Inflammatory macrophage treated with lipopolysaccharide for 1 hour (primary cell): ENCODE measurements around the gene ALS2.
"Not testable (repeated sequence)": the region's sequence is repeated elsewhere in the genome, so short reads cannot be mapped to it uniquely, and the experiment has no call there.

ENCODE experiments used
- DNase-seq, 2 donors: peaks; one replicate each; pipeline ENCODE4 v3.0.0-alpha.2; 2020 to 2022

ALS2 gene

DNA sequence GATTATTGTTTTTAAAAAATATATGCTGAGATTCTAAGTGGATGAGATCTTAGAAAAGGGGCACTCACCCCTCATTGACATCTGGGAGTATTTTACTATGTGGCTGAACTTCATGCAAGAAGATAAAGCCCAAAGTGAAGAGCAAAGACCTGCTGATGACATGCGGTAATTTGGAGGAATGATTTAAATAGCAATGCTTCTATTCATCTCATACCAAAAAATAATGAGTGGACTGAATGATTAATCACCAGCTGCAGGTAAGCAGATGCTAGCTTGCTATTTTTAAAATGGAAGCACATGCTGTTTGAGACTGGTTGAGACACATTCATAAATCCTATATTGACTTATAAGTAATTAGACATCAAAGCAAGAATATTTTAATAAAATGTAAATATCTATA, 12.9 kb upstream of the ALS2 start:
- DNase-seq, result no peak

DNA sequence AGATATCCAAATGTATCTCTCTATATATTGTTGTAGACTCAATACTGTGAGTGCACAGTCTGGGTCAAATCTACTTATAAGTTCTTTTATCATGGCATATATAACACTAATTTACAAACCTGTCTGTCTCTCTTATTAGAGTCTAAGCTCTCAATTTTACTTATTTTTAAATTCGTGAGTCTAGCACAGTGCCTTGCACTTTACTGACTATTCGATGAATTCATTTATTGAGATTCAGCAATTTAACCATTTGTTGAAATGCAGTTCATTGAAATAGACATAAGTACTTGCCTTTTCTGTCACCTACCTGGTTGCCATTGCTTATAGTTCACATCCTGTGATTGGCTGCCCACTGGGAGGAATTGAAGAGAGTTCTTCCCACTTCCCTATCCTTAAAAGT, 10.3 kb upstream of the ALS2 start:
- no peak for DNase-seq

DNA sequence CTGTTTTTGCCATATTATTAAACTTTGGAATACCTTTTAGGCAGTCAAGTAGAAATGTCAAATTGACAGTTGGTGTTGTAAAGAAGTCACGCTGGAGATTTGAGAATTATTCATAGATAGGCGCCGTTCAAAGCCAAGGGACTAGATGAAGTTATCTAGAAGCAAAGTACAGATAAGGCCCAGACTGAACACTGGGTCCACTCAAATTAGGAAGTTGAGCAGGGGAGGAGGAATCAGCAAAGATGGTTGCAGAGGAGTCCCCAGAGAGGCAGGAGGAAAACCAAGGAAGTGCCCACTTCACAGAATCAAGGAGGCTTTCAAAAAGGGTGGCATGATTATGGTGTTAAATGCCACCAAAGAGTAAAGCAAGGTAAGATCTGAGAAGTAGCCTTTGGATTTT, 9.6 kb upstream of the ALS2 start:
- no peak for DNase-seq

DNA sequence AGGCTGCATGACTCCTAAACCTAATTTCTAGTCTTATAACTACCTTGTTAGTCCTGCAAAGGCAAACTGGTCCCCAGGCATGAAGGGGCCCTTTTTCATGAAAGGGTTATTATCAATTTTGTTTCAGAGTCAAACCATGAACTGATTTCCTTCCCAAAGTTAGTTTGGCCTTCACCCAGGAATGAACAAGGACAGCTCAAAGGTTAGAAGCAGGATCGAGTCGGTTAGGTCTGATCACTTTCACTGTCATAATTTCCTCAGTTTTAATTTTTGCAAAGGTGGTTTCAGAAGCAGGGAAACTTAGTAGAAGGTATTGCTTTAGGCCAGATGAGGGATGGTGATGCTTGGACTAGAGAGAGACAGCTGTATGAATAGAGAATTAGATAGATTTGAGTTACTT, 8.7 kb upstream of the ALS2 start:
- DNase-seq, result no peak

DNA sequence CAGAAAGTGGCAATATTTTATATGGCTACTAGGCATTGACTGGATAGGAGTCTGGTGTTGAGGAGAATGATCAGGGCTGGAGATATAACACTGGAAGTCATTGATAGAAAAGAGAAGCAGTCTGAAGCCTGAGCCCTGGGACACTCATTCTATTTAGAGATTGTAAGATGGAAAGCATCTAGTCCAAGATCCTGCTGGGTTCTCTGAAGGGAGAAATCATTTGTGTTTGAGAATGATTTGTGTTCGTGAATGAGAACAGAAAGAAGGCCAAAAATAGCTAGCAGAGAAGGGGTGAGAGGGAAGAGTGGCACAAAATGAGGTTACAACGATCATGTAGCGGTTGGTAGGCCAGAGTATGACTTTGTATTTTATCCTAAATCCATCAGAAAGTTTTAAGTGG, 7.6 kb upstream of the ALS2 start:
- no peak for DNase-seq

DNA sequence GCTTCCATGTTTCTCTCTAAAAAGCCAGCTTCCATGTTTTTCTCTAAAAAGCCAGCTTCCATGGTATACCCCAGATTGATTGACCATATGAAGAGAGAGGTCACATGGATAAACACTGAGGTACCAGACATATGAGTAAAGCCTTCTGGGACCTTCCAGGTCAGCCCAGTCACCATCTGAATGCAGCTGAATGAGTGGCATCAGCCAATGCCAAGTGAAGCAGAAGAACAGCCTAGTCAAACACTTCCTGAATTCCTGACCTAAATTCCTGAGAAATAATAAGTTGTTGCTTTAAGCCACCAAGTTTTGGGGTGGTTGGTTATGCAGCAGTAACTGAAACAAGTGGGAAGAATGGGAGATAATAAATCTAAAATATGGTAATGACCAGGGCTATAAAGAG, 5.7 kb upstream of the ALS2 start:
- DNase-seq, result no peak

DNA sequence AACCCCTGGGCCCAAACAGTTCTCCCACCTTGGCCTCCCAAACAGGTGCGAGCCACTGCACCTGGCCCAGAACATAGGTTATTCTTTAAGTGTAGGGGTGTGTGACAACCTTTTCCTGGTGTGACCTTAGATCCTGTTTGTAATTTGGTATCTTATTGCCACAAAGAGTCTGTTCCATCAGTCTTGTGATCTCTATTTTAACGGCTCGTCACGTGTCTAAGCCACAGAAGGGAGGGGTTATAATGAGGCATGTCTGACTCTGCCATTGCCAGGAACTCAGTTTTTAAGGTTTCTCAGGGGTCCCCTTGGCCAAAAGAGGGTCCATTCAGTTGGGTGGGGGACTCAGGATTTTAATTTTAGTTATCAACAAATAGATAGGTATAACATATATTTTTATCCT, 4.4 kb upstream of the ALS2 start:
- no peak for DNase-seq

DNA sequence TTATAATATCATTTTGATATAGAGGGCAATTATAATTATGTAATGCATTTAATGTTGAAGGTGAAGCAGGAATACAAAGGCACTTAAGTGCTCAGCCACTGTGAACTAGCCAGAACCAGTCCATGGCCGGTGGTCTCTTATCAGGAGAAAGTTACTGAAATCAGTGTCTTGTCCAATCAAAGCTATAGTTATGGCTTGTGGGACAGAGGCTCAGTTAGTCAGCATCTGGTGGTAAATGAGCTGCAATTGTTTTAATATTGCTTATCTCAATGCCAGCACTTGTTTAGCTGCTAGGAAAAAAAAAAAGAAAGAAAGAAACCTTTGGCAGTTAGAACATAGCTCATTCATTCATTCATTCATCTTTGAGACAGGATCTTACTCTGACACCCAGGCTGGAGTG, 3.8 kb upstream of the ALS2 start:
- DNase-seq, result no peak

DNA sequence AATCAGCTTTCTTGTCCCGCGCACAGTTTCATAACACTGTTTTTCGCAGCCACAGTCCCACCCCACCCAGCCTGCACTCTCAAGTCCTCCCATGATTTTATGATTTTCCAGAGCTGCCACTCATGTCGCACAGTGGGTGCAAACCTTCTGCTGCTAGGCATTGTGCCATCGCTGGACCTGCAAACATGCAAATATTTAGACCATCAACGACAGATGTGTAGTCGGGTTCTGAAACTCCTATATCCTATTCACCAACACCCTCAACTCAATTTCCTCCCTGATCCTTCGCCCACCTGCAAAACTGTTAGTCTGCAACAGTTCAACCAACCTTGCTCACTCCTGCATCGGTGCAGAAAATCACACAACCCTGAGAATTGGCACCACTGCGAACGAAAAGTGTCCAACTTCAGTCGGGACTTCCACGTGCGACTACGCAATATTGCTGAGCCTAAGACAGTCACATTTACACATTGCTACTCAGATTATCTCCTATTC, 871 bp upstream of the ALS2 start:
- DNase-seq, result no peak

DNA sequence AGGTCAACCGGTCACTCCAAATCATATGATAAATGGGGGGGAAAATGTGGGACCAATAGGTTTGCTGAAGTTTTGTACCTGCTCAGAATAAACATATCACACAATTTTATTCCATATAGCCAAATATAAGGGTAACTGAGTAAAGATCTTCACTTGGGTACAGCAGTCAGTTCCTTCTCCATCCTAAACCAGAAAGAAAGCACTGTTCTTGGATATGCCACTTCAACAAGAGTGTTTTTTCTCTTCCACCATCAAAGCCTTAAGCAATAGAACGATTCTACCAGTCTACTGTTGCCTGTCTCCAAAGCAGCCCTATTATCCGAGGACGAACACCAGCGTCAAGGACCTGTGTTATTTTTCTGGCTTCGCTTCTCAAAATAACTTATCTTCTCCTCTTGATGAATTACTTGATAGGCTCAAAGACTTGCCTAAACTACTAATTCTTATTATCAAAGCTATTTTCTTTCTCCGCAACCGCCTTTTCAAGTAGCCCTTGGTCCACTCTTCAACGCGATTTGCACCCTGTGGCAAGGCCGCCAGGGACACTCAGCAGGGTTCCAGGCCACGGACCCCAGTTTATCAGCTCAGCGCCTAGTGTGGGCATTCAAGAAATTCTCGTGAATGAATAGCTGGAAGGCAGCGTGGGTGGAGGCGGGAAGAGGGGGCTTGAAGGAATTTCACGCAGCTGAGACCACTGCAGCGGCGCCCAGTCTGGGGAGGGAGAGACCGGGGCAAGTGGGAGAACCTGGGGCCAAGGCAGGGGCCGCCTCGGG, 646 bp downstream of the ALS2 start:
- DNase-seq, result peak in 1 of 2 donors; percentile 6

DNA sequence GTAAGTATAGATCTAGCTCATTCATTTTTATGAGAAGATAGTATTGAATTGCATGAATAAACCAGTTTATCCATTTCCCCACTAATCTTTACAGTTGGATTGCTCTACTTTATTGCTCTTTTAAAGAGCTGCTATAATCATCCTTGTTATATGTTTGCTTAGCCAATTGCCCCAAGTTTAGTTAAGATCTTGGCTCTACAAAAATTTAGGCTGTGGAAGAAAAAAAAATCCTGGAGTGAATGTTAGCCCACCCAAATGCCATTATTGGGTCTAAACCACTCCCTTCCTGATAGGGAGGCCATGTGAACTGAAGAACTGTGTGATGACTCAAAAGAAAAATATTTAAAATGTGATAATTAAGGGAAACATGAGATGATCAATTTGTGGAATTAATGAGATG, 2.9 kb downstream of the ALS2 start:
- no peak for DNase-seq

DNA sequence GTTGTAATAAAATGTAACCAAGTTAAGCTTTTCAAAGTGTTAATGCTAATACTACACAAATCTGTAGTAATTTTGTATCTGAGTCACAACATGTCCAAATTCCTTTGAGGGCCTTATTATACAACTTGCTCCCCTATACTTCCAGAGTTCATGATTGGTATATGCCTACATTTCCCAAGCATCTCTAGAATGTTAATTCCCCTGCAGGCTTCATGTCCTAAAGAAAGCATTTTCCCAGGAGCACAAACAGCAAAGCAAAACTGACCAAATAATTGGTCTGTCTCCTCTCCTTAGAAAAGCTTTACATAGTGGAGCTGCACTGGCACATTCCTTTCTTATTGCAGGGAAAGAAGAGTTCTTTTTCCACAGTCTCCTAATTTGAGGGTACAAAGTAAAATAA, 3.7 kb downstream of the ALS2 start:
- DNase-seq, result no peak

DNA sequence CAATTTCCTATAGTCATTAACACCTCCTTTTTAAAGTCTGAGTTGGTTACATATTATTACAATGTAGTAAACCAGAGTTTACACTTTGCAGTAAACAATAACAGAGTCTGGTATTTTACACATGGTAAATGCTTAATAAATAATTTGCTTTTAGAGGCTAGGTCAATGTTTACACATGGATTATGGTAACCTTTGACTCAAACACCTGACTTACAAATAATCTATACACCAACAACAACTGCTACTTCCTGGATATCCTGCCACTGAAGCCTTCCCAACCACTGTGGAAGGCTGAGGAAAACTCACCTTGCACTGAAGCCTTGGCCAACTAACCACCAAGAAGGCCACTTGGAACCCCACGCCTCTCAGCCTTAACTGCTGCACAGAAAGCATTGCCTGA, 5.4 kb downstream of the ALS2 start:
- DNase-seq, result no peak

DNA sequence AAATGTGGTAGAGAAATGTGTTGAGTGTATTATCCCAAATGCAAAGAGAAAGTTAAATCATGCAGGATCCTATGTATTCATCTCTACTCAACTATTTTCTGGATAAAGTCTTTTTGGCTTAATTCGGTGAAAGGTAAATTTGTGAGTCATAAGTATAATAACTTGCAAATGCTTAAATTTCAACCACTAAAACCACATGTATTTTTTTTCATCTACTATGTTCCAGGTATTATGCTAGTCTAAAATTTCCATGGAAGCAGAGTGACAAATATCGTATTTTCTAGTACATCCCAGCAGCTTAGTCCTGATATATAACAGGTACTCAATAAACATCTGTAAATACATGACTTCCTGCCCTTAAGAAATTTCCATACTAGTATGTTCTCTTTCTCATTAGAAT, 6.2 kb downstream of the ALS2 start:
- no peak for DNase-seq

DNA sequence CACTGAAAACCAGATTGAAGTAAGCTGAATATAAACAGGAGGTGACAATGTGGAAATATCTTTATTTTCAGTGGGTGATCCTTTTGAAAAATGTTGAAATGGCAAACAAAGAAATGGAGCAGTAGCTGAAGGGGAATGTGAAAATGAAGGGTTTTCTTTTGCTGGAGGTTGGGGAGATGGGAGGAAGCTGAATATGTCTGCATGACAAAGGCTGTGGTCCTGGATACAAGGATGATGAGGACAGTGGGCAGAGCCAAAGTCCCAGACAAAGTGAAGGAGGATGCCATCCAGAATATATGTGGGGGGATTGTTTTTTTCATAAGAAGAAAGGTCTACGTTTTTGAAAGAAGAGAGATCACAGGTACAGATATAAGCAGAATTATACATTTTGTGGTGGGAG, 6.7 kb downstream of the ALS2 start:
- DNase-seq, result no peak

DNA sequence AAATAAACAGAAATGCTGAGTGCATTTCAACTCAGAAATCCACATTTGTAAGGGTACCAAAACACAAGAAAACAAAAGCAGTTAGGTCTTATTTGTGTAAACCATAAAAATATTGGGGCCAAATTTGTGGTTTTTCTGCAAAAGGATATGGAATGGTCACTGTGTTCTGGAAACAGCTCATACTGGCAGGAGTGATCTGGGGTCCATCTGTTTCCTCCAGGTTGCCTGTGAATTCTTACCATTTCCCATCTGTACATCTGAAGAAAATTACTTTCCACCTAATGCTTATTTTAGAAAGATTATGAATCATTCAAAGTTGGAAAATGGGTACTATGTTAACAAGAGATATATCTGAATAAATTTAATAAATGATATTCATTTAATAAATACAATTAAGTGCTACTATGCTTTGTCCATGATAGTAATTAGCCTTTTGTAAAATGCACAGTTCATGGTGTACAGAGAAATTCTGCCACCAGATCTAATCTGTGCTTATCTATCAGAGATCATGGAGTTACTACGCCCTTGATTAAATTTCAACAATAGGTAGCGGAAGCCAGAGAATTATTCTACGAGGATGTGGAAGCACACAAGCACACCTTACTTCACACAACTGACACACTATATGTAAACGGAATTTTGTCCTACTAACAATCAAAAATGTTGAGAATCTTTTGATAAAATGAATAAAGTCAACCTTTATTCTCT, 10.9 kb downstream of the ALS2 start:
- DNase-seq, result no peak

DNA sequence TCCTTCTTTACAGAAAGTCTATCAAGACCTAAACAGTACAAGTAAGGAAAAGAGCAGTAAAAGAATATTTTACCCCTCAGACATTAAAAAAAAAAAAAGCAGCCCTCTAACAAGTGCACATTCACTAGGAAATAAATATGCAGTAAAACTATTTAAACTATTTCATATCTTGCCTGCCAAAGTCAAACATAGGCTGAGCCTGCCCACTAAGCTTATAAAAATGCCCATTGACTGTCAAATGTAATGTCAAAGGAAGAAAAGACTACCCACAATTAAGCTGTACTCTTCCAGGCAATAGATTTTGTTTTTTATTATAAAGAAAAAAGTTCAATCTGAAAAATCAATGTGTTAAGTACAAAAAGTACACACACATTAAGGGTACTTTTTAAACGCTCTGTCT, 11.8 kb downstream of the ALS2 start:
- DNase-seq, result no peak

DNA sequence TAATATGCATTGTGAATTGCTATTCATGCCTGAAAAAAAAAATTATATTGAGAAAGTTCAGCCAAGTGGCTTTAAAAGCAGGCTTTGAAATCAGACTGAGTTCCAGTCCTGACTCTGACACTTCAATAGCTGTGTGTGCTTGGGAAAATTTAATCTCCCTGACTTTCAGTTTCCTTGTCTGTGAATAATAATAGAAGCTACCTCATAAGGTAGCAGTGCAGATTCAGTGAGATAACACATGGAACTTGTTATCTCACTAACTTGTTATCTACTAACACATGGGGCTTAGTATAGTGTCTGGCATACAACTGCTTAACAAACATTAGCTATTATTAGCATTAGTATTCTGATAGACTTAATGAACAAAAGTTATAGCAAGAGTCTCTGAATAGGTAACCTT, 14.9 kb downstream of the ALS2 start:
- DNase-seq, result no peak

DNA sequence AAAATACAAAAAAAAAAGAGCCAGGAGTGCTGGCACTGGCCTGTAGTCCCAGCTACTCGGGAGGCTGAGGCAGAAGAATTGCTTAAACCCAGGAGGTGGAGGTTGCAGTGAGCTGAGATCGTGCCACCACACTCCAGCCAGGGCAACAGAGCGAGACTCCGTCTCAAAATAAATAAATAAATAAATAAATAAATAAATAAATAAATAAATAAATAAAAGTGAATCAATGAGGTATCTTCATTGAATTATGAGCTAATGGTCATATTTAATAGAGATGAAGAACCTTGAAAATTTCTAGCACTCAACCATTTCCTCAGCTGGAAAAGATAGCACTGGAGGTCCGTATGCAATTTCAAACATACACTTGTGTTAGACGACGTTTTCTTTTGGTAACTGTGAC, 16.3 kb downstream of the ALS2 start:
- DNase-seq, result not testable (repeated sequence)

DNA sequence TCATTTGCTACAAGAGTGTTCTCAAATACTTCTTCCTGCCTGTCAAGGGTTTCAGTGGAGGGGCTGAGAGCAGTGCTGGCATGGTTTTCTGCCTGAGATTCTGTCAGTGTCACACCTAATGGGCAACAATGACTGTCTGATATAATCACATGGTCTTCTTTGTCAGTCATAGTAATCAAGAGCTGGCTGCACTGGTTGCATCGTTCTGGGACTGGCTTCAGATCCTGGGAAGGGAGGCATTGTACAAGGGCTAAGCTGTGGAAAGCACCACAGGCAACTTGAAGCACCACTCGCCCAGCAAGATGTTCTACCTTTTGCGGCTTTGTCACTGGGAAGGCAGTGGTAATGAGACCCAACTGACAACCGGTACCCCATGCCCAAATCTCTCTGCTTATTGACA, 19.6 kb downstream of the ALS2 start:
- no peak for DNase-seq

DNA sequence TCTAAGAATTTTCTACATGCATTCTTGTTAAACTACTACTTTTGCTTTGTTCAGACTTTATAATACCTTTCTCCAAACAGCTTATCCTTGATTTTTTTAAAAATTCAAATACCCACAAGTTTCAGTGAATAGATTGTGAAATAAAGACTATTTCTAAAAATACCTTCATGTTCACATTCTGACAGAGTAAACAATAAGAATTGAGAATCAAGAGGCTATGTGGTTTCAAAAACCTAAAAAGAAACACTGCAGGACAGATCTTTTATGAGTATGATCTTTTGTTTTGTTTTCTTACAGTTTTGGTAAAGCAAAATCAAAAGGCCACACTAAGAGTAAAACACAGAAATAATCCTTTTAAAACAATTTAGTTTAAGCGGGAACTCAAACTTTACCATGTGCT, 21.2 kb downstream of the ALS2 start:
- no peak for DNase-seq

DNA sequence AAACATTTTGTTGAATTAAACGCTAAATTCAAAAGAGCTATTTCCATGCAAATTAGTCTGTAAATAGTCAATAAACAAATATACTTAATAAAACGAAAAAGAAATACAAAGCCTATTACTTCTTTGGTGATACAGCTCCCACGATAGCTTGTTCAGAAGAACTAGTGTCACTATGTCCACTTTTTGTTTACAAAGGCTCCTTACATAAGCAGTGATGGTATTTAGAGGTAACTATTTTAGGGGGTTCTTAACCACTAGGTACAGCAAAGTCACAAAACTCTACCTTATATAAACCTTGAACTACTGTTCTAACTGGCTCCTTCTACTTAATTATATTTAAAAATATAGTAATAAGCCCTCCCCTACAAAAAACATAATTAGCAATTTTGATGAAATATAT, 21.9 kb downstream of the ALS2 start:
- no peak for DNase-seq

DNA sequence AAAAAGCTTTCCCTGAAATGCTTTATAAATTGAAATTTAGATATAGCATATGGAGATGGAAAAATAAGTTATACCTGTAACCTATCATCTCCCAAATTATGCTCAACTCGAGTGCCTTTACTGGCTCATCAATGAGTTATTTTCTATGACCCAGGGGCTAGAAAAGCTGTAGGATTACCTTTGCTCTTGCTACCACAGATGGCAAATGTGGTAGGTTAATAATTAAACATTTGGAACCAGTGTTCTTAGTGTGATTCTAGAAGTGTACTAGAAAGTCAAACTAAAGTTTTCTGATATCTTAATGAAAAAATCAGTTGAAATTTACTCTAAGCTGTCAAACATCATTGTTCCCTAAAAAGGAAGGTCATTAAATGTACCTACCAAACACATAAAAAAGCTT, 22.5 kb downstream of the ALS2 start:
- DNase-seq, result no peak

DNA sequence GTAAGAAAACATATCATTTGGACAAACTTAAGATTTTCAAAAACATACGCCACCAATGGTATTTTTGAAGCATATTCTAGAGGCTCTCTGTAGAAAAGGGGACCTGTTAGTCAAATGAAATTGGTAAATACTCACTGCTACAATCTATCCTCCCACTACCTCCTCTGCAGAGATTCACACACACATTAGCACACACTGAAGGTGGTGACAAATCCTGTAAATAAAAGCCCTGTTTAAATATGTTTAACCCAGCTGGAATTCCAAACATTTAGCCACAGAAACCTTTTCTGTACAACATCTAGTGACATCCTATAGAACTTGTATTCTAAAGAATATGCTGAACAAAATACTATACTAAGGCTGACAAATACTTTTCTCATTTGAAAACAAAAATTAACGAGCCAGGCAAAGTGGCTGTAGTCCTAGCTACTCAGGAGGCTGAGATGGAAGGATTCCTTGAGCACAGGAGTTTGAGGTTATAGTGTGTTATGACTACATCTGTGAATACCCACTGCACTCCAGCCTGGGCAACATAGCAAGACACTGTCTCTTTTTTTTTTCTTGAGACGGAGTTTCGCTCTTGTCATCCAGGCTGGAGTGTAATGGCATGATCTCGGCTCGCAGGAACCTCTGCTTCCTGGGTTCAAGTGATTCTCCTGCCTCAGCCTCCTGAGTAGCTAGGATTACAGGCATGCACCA, 25.9 kb downstream of the ALS2 start:
- DNase-seq, result no peak
